Astrocyte of the cerebellum (primary cell): Measurements from ENCODE around the gene PIRT.

Experiments
- DNase-seq: peaks from one replicate; pipeline ENCODE4 v3.0.0-alpha.2; 2011; ENCODE audit warnings: low read depth
- H3K4me3 ChIP-seq: 2 replicates; pipeline ENCODE4 v1.5.1; 2011; ENCODE audit warnings: mild to moderate bottlenecking, low read depth, low read length, moderate library complexity
- in situ Hi-C: cut with HindIII; loops from 2 replicates; pipeline ENCODE4 v1.10.0; 2017; ENCODE audit warnings: low sequenced_read_pairs
- TF ChIP-seq, protein P1 (sequence below): IDR thresholded peaks from 2 replicates; pipeline ENCODE4 v1.5.1; 2012; ENCODE audit warnings: low read length, low read depth, moderate library complexity, mild to moderate bottlenecking; ENCODE audit errors: missing control alignments

Gene PIRT

DNA sequence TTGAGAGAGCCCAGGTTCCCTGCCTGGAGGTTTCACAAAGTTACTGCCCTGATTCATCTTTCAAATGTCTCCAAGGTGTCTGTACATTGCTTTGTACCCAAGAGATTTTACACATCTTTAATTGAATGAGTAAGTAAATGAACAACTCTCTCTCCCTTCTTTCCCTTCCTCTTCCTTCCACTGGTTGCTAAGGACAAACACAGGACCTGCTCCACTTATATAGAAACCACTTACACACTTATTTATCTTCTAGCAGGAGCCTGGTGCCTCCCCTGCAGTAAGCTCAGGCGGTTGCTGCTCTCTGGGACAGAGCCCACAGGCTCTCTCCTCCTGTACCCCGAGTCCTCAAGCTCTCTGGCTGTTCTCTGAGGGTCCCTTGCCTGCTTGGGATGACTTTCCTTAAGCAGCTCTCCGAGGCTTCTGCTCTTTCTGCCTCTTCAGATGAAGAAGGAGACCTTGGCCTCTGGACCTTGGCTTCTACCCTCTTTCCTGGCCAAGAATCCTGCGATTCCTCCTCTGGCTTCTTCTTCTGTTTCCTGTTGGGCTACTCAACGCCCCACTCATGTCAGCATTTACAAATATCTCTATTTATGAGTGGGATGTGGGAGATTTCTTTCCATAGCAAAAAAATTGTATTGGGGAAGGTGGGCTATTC lies 9.9 kb downstream of the PIRT start:
- no peak for DNase-seq
- in situ Hi-C loops = no loop called here
- H3K4me3 ChIP-seq = no peak overlapping the region
- TF ChIP-seq, protein P1, sequence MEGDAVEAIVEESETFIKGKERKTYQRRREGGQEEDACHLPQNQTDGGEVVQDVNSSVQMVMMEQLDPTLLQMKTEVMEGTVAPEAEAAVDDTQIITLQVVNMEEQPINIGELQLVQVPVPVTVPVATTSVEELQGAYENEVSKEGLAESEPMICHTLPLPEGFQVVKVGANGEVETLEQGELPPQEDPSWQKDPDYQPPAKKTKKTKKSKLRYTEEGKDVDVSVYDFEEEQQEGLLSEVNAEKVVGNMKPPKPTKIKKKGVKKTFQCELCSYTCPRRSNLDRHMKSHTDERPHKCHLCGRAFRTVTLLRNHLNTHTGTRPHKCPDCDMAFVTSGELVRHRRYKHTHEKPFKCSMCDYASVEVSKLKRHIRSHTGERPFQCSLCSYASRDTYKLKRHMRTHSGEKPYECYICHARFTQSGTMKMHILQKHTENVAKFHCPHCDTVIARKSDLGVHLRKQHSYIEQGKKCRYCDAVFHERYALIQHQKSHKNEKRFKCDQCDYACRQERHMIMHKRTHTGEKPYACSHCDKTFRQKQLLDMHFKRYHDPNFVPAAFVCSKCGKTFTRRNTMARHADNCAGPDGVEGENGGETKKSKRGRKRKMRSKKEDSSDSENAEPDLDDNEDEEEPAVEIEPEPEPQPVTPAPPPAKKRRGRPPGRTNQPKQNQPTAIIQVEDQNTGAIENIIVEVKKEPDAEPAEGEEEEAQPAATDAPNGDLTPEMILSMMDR = no peak

DNA sequence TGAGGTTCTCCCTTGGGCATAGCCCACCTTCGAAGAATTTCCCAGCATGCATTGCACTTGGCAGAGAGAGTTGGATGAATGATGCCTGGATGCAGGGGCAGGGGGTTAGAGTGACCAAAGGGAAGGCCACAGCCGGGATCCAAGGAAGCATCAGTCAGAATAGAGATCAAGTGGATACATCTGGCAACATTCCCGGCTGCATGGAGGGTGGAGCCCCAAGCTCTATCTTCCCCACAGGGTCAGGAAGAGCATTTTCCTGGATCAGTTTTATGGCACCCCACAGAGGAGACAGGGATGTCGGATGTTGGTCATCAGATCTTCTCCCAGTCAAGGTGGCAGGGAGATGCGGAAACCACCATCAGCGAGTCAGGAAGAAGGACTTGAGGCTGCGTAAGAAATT lies 13.0 kb downstream of the PIRT start:
- DNase-seq = no peak
- TF ChIP-seq, protein P1 = no peak
- in situ Hi-C loops = no loop called here
- no peak overlapping the region for H3K4me3 ChIP-seq

DNA sequence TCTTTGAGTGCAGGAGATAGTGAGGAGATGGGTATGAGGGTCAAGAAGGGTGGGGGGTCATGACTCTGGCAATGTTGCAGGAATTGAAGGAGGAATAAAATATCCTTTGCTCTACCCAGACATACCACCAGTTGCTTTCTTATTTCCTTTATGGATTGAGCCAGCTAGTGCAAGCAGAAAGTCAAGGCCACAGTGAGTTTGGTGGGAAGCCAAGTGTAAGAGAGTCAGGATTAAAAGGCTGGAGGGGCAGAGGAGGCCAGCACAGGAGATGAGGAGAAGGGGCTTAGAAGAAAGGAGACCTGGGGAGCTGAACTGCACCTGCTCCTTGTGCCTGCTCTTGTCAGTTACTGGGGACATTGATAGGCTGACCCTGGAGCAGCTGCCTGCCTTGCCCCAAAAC lies 16.1 kb downstream of the PIRT start:
- in situ Hi-C loops = no loop called here
- no peak overlapping the region for H3K4me3 ChIP-seq
- DNase-seq = no peak
- TF ChIP-seq, protein P1 = no peak

DNA sequence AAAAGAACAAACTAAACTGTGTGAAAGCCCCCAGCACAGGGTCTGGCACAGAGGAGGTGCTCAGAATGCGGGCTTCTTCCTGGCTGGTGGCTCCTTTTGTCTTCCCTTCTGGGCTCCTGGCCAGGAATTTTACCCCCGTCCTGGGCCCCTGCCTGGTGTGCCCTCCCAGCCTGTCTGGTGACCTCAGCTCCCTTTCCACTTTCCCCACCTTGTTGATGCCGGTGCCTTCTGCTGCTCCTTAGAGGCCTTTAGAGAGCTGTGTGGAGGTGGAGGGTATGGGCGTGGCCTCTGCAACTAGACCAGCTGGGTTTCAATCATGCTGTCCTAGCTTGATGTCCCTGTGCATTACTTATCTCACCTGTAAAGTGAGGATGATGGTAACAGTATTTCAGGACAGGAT lies 16.8 kb downstream of the PIRT start:
- no peak for DNase-seq
- in situ Hi-C loops = no loop called here
- H3K4me3 ChIP-seq = no peak overlapping the region
- TF ChIP-seq, protein P1 = no peak

DNA sequence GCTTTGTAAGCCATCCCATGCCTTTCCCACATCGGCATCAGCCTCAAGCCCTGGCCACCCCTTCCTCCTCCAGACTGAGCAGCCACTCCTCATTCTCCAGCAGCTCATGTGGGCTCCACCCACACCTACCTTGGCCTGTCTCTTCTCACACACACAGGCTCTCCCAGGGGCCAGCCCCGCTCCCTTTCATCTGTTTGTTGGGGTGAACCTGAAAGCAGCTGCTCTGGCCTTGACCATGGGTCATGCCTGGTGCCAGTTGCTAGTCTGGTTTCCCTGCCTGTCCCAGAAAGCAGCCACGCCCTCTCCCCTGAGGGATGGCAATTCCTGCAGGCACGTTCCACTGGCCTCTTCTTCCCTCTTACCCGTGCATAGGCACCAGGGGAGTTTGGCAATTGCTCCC lies 22.6 kb downstream of the PIRT start:
- no peak overlapping the region for H3K4me3 ChIP-seq
- in situ Hi-C loops = no loop called here
- TF ChIP-seq, protein P1 = no peak
- DNase-seq = no peak

DNA sequence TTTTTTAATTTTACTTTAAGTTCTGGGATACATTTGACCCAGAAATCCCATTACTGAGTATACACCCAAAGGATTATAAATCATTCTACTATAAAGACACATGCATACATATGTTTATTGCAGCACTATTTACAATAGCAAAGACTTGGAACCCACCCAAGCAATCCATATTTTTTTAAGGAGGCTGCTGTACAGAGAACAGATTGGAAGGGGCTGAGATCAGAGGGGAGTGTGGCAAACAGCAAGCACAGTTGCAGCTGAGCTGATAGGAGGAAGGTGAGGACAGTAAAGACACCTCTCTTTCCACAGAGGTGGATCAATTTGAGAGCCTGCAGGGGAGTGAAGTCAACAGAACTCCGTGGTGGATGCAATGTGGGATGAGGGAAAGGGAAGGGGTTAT lies 23.8 kb downstream of the PIRT start:
- in situ Hi-C loops = no loop called here
- DNase-seq = no peak
- TF ChIP-seq, protein P1 = no peak
- H3K4me3 ChIP-seq = no peak overlapping the region
